ENCODE data around the gene EFCAB12.

DNA sequence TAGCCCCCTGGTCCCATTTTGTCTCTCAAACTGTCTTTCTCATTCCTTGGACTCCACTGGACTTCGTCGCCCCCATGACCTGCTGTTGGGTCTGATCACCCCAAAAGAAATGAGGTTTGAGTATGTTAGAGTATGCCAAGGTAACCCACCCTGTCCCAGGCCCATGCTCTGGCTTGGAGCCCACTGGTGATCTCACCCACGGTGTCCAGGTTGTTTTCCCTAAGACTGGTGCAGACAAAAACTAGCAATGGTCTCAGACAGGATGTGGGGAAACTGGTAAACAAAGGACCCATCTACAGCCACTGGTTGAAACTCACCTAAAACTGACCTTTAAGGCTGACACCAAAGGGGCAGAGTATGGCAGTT, 38.9 kb downstream of the EFCAB12 start:
- TF ChIP-seq, protein P1, sequence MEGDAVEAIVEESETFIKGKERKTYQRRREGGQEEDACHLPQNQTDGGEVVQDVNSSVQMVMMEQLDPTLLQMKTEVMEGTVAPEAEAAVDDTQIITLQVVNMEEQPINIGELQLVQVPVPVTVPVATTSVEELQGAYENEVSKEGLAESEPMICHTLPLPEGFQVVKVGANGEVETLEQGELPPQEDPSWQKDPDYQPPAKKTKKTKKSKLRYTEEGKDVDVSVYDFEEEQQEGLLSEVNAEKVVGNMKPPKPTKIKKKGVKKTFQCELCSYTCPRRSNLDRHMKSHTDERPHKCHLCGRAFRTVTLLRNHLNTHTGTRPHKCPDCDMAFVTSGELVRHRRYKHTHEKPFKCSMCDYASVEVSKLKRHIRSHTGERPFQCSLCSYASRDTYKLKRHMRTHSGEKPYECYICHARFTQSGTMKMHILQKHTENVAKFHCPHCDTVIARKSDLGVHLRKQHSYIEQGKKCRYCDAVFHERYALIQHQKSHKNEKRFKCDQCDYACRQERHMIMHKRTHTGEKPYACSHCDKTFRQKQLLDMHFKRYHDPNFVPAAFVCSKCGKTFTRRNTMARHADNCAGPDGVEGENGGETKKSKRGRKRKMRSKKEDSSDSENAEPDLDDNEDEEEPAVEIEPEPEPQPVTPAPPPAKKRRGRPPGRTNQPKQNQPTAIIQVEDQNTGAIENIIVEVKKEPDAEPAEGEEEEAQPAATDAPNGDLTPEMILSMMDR (IDR thresholded peaks at IDR 0.05; ENCODE audit: extremely low read depth in 1 of 2, insufficient read depth in 1 of 2, low read depth in 1 of 2, low read length in 2 of 2): no peak
- TF ChIP-seq, protein P2, sequence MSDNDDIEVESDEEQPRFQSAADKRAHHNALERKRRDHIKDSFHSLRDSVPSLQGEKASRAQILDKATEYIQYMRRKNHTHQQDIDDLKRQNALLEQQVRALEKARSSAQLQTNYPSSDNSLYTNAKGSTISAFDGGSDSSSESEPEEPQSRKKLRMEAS (IDR thresholded peaks at IDR 0.05; ENCODE audit: insufficient read depth, insufficient read length): no peak
- TF ChIP-seq POLR2A (IDR thresholded peaks at IDR 0.05; ENCODE audit: low read depth, low read length): no peak
- TF ChIP-seq POLR2AphosphoS5 (IDR thresholded peaks at IDR 0.05; ENCODE audit: insufficient read depth, low read depth, low read length): no peak

Measured in endothelial cell of umbilical vein (primary cell).